Stimulated activated naive B cell treated with anti-CD40 and anti-IgM and Interleukin-4, amounts not matched to agents 10 μg/mL and 1 μg/mL and 100 μg/mL, for 72 hours (primary cell): Measurements from ENCODE around the gene CCDC91.

Source experiments
- ATAC-seq, 2 donors: fragments of 150-1000 bp; cut with Tn5 transposase; replicated peaks; 2 replicates each; pipeline ENCODE4 v1.10.0; 2021; ENCODE audit warnings: moderate library complexity in 1 of 2
- DNase-seq: peaks from one replicate; pipeline ENCODE4 v3.0.0; 2021
- H3K27ac Mint-ChIP-seq: one replicate; pipeline ENCODE4 v1.8.0; 2022; ENCODE audit warnings: mild to moderate bottlenecking, mixed read lengths
- H3K27me3 Mint-ChIP-seq, 2 donors: one replicate each; pipeline ENCODE4 v1.8.0; 2022; ENCODE audit warnings: mixed read lengths in 2 of 2
- H3K36me3 Mint-ChIP-seq, 2 donors: one replicate each; pipeline ENCODE4 v1.8.0; 2022; ENCODE audit warnings: mixed read lengths in 2 of 2, mild to moderate bottlenecking in 1 of 2
- H3K4me1 Mint-ChIP-seq, 2 donors: one replicate each; pipeline ENCODE4 v1.8.0; 2022; ENCODE audit warnings: mixed read lengths in 2 of 2, mild to moderate bottlenecking in 1 of 2
- H3K4me3 Mint-ChIP-seq, 2 donors: one replicate each; pipeline ENCODE4 v1.8.0; 2022; ENCODE audit warnings: mild to moderate bottlenecking in 2 of 2, mixed read lengths in 2 of 2, moderate library complexity in 1 of 2
- H3K9me3 Mint-ChIP-seq, 2 donors: one replicate each; pipeline ENCODE4 v1.8.0; 2022; ENCODE audit warnings: mixed read lengths in 2 of 2, mild to moderate bottlenecking in 1 of 2

The CCDC91 gene

GRCh38 chr12:28585146-28585545 lies 394.9 kb downstream of the CCDC91 start:
- Mint-ChIP-seq H3K4me3 (no peak overlapping the region), H3K36me3 (no peaks in the 10 kb centered on the region), H3K27ac (no peak overlapping the region), H3K9me3 (peaks cover 0 to 2% of the 10 kb centered on the region in 2 donors), H3K27me3 (no peaks in the 10 kb centered on the region), H3K4me1 (no peaks in the 10 kb centered on the region)
- no peak for DNase-seq
- no peak for ATAC-seq

GRCh38 chr12:28586481-28586880 lies 396.2 kb downstream of the CCDC91 start:
- no peaks in the 10 kb centered on the region for H3K4me1 Mint-ChIP-seq
- H3K9me3 Mint-ChIP-seq = peaks cover 0 to under 1% of the 10 kb centered on the region in 2 donors
- DNase-seq (no peak), ATAC-seq (no peak)
- H3K36me3 Mint-ChIP-seq = no peaks in the 10 kb centered on the region
- no peaks in the 10 kb centered on the region for H3K27me3 Mint-ChIP-seq
- no peak overlapping the region for H3K27ac Mint-ChIP-seq
- H3K4me3 Mint-ChIP-seq = no peak overlapping the region

GRCh38 chr12:28591831-28592230 lies 401.6 kb downstream of the CCDC91 start:
- no peaks in the 10 kb centered on the region for H3K4me1 Mint-ChIP-seq
- no peak overlapping the region for H3K4me3 Mint-ChIP-seq
- peaks cover 3 to 20% of the 10 kb centered on the region in 2 donors for H3K9me3 Mint-ChIP-seq
- DNase-seq (no peak), ATAC-seq (no peak)
- H3K27me3 Mint-ChIP-seq = peaks cover 0 to 2% of the 10 kb centered on the region in 2 donors
- no peak overlapping the region for H3K27ac Mint-ChIP-seq
- peaks cover 2 to 5% of the 10 kb centered on the region in 2 donors for H3K36me3 Mint-ChIP-seq
